MCF 10A (cell line): ENCODE data around the gene TAF1D. TPM values are rescaled to one million over a fixed set of nuclear protein-coding genes. Genes with fewer than 3 reads are reported as not detected.
"Not testable (repeated sequence)": the region's sequence is repeated elsewhere in the genome, so short reads cannot be mapped to it uniquely, and the experiment has no call there.

Source experiments
- BruUV-seq: library from RNA; stranded (reverse); fragments of 400-500 nt; replicated peaks from 2 replicates; lab custom pipeline; 2021; lab: Mats Ljungman, UMichigan
- CTCF ChIA-PET: fragments of 300-600 bp; sonication (Branson Sonifier 250); formaldehyde crosslinking; extraction: SDS; loops from one replicate; lab custom pipeline; 2021; ENCODE audit warnings: antibody characterized with exemption, inconsistent platforms; lab: Yijun Ruan, JAX
- POLR2A ChIA-PET: fragments of 300-600, 350-650 bp; sonication (Branson Sonifier 250); formaldehyde crosslinking; extraction: SDS; loops from one replicate; lab custom pipeline; 2020; ENCODE audit warnings: antibody characterized with exemption, inconsistent platforms; lab: Yijun Ruan, JAX
- DNase-seq: peaks from one replicate; pipeline ENCODE4 v3.0.0-alpha.2; 2018; ENCODE audit not compliant: unreplicated experiment
- H3K27ac Mint-ChIP-seq: one replicate; pipeline ENCODE4 v1.8.0; 2022; ENCODE audit warnings: mild to moderate bottlenecking, low read depth, mixed read lengths; ENCODE audit not compliant: unreplicated experiment
- H3K27me3 Mint-ChIP-seq: one replicate; pipeline ENCODE4 v1.8.0; 2022; ENCODE audit warnings: mixed read lengths; ENCODE audit not compliant: insufficient read depth, unreplicated experiment
- H3K36me3 Mint-ChIP-seq: one replicate; pipeline ENCODE4 v1.8.0; 2022; ENCODE audit warnings: mild to moderate bottlenecking, moderate library complexity, mixed read lengths; ENCODE audit not compliant: insufficient read depth, unreplicated experiment
- H3K4me1 Mint-ChIP-seq: one replicate; pipeline ENCODE4 v1.8.0; 2022; ENCODE audit warnings: mixed read lengths; ENCODE audit not compliant: insufficient read depth, unreplicated experiment
- H3K4me3 Mint-ChIP-seq: one replicate; pipeline ENCODE4 v1.8.0; 2022; ENCODE audit warnings: mild to moderate bottlenecking, moderate library complexity, mixed read lengths; ENCODE audit not compliant: unreplicated experiment
- H3K9me3 Mint-ChIP-seq: one replicate; pipeline ENCODE4 v1.8.0; 2022; ENCODE audit warnings: mixed read lengths; ENCODE audit not compliant: unreplicated experiment
- intact Hi-C: fragments of 100-400 bp; cut with micrococcal nuclease; formaldehyde crosslinking; loops from 2 replicates; pipeline ENCODE4 v1.14.1; 2022
- total RNA-seq: library from RNA; stranded (reverse); gene quantifications from 2 replicates; pipeline ENCODE4 v1.2.3, GENCODE V29; 2022
- TF ChIP-seq, protein P1 (sequence below): fragments of 200-600 bp; IDR thresholded peaks from one replicate; pipeline ENCODE4 v1.8.0; 2022; ENCODE audit warnings: antibody characterized with exemption, mild to moderate bottlenecking; ENCODE audit not compliant: unreplicated experiment

Gene TAF1D
- total RNA-seq, 1 experiment from 2014 or later: 212 TPM

DNA sequence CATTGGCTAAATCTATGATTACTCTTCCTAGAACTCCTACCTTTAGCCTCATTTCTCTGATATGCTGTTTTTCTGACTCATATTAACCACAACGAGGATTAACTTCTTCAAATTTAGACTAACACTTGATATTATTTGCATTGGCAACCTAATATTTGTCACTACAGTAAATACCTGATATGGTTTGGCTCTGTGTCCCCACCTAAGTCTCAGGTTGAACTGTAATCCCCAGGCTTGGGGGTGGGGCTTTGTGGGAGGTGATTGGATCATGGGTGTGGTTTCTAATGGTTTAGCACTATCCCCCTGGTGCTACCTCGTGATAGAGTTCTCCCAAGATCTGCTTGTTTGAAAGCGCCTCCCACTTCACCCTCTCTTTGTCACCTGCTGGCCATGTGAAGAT, 25.7 kb upstream of the TAF1D start:
- no peaks in the 10 kb centered on the region for H3K36me3 Mint-ChIP-seq
- DNase-seq: no peak
- H3K4me1 Mint-ChIP-seq: no peaks in the 10 kb centered on the region
- H3K27ac Mint-ChIP-seq: no peak overlapping the region
- ChIA-PET POLR2A (no interaction called here), CTCF (interaction anchor here (1.0 kb wide), 1 partner anchor 19 kb away, joined by 4 read pairs; no protein-coding TSS in a partner anchor)
- H3K4me3 Mint-ChIP-seq: no peak overlapping the region
- BruUV-seq: no TSS peak
- TF ChIP-seq, protein P1, sequence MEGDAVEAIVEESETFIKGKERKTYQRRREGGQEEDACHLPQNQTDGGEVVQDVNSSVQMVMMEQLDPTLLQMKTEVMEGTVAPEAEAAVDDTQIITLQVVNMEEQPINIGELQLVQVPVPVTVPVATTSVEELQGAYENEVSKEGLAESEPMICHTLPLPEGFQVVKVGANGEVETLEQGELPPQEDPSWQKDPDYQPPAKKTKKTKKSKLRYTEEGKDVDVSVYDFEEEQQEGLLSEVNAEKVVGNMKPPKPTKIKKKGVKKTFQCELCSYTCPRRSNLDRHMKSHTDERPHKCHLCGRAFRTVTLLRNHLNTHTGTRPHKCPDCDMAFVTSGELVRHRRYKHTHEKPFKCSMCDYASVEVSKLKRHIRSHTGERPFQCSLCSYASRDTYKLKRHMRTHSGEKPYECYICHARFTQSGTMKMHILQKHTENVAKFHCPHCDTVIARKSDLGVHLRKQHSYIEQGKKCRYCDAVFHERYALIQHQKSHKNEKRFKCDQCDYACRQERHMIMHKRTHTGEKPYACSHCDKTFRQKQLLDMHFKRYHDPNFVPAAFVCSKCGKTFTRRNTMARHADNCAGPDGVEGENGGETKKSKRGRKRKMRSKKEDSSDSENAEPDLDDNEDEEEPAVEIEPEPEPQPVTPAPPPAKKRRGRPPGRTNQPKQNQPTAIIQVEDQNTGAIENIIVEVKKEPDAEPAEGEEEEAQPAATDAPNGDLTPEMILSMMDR: no peak
- H3K9me3 Mint-ChIP-seq: no peaks in the 10 kb centered on the region
- H3K27me3 Mint-ChIP-seq: no peaks in the 10 kb centered on the region
- intact Hi-C loops: no loop called here

DNA sequence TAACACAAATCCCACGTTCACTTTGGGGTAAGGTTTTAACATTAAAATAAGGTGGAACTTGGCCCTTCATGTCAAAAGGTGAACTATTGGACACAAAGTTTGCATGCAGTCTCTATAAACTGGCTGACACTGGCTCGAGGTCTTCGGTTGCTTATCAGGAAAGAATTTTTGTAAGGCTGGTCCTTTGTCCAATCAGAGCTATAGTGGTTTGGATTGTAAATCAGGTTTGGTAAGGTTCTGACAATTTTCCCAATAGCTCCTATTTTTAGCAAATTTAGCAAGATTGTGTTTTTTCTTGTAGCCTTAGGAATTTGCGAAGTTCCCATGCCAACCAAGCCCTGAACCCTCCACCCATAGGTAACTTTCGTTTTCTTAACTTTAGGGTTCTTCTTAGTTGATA, 25.2 kb upstream of the TAF1D start:
- Mint-ChIP-seq H3K36me3 (no peaks in the 10 kb centered on the region), H3K27me3 (no peaks in the 10 kb centered on the region), H3K27ac (no peak overlapping the region), H3K9me3 (no peaks in the 10 kb centered on the region), H3K4me3 (no peak overlapping the region), H3K4me1 (no peaks in the 10 kb centered on the region)
- TF ChIP-seq, protein P1: no peak
- POLR2A ChIA-PET: no interaction called here
- CTCF ChIA-PET: no interaction called here
- intact Hi-C loops: no loop called here
- no TSS peak for BruUV-seq
- no peak for DNase-seq

DNA sequence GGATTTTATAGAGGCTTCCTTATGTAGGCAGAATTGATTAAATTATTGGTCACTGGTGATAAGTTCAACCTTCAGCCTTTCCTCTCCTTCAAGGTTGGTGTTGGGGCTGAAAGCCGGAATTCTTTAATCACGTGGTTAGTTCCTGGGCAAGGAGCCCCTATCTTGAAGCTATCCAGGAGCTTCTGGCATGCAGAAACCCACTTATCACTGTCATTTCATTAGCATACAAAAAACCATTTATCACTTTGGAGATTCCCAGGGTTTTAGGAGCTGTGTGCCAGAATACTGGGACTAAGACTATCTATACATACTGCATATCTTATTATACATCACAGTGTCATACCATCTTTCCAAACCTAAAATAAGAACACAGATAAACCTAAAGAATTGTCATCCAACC, 24.3 kb upstream of the TAF1D start:
- intact Hi-C loops: no loop called here
- POLR2A ChIA-PET: interaction anchor here (0.6 kb wide), 1 partner anchor 13 kb away, joined by 4 read pairs; no protein-coding TSS in a partner anchor
- H3K4me1 Mint-ChIP-seq: no peaks in the 10 kb centered on the region
- H3K36me3 Mint-ChIP-seq: peaks cover 8% of the 10 kb centered on the region
- H3K27ac Mint-ChIP-seq: no peak overlapping the region
- DNase-seq: no peak
- TF ChIP-seq, protein P1: no peak
- CTCF ChIA-PET: interaction anchor here (0.6 kb wide), 1 partner anchor 35 kb away, joined by 4 read pairs; no protein-coding TSS in a partner anchor
- no peak overlapping the region for H3K4me3 Mint-ChIP-seq
- BruUV-seq: no TSS peak
- no peaks in the 10 kb centered on the region for H3K9me3 Mint-ChIP-seq
- no peaks in the 10 kb centered on the region for H3K27me3 Mint-ChIP-seq

DNA sequence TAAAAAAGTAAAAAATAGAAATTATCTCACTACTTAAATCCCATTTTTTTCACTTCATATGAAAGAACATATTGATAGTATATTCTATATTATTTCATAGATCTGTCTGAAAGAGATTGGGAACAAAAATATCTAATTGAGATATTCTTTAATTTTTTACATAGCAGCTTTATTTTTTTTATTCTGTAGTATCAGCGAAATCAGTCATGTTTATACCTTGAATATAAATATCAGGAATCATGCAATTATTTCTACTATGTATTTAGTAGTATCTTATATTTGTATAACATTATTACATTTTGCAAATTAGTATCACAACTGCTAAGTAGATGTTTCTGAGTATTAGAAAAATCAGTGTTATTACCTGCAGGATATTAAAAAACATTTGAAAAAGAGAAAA, 20.6 kb upstream of the TAF1D start:
- DNase-seq: no peak

DNA sequence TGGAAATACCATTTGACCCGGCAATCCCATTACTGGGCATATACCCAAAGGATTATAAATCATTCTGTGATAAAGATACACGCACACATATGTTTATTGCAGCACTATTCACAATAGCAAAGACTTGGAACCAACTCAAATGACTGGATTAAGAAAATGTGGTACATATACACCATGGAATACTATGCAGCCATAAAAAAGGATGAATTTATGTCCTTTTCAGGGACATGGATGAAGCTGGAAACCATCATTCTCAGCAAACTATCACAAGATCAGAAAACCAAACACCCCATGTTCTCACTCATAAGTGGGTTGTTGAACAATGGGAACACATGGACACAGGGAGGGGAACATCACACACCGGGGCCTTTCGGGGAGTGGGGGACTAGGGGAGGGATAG, 17.8 kb upstream of the TAF1D start:
- intact Hi-C loops, H3K9me3 Mint-ChIP-seq, H3K4me1 Mint-ChIP-seq, H3K27me3 Mint-ChIP-seq, H3K4me3 Mint-ChIP-seq, BruUV-seq, DNase-seq, H3K27ac Mint-ChIP-seq: not testable (repeated sequence)
- CTCF ChIA-PET: interaction anchor here (1.0 kb wide), 1 partner anchor 162 kb away, joined by 6 read pairs; no protein-coding TSS in a partner anchor
- peaks cover 54% of the 10 kb centered on the region for H3K36me3 Mint-ChIP-seq
- POLR2A ChIA-PET: interaction anchor here (1.0 kb wide), 1 partner anchor 17 kb away, joined by 4 read pairs; the partner anchor contains the start of genes C11orf54 and TAF1D

More for the DNA sequence above, 20.6 kb upstream of the TAF1D start:
- BruUV-seq: no TSS peak
- Mint-ChIP-seq H3K9me3 (no peaks in the 10 kb centered on the region), H3K27me3 (no peaks in the 10 kb centered on the region), H3K27ac (no peak overlapping the region), H3K4me3 (no peak overlapping the region), H3K36me3 (peaks cover 36% of the 10 kb centered on the region), H3K4me1 (no peaks in the 10 kb centered on the region)
- intact Hi-C loops: no loop called here
- POLR2A ChIA-PET: interaction anchor here (0.7 to 1.7 kb wide), 5 partner anchors 19 to 38 kb away, joined by 3 to 4 read pairs (median 3); partner anchors contain the start of genes C11orf54, MED17 and TAF1D
- CTCF ChIA-PET: no interaction called here
- TF ChIP-seq, protein P1: no peak
